SH-SY5Y (cell line): ENCODE measurements around the gene CCL4.

Source experiments
- GATA2 ChIP-seq: IDR thresholded peaks from 2 replicates; pipeline ENCODE4 v1.6.1; 2011; ENCODE audit warnings: mild to moderate bottlenecking, low read depth, low read length
- GATA3 ChIP-seq: IDR thresholded peaks from 2 replicates; pipeline ENCODE4 v1.6.1; 2011; ENCODE audit warnings: low read depth, mild to moderate bottlenecking, low read length, moderate library complexity

GRCh38 chr17:36128411-36128978, 24.9 kb downstream of the CCL4 start:
- TF ChIP-seq GATA2: no peak
- no peak for TF ChIP-seq GATA3
